AG04449 (cell line): ENCODE data around the gene OR9A4.

Experiments
- CTCF ChIA-PET: fragments of 350-600 bp; formaldehyde crosslinking; extraction: SDS; loops from one replicate; lab custom pipeline; 2021; ENCODE audit warnings: antibody characterized with exemption; lab: Yijun Ruan, JAX
- POLR2A ChIA-PET: fragments of 400-600, 350-600 bp; formaldehyde crosslinking; extraction: SDS; loops from one replicate; lab custom pipeline; 2020; ENCODE audit warnings: antibody characterized with exemption, inconsistent platforms; lab: Yijun Ruan, JAX
- DNase-seq: peaks from one replicate; pipeline ENCODE4 v3.0.0-alpha.2; 2010; ENCODE audit warnings: low read depth, low spot score
- H3K4me3 ChIP-seq: 2 replicates; pipeline ENCODE4 v1.5.1; 2011; ENCODE audit warnings: low read depth, mild to moderate bottlenecking, control low read depth, low read length
- CTCF ChIP-seq: IDR thresholded peaks from one replicate; pipeline ENCODE4 v1.5.1; 2011; ENCODE audit warnings: mild to moderate bottlenecking, moderate library complexity, low read length, control low read depth, inconsistent platforms; ENCODE audit not compliant: insufficient read depth; ENCODE audit errors: missing control alignments

OR9A4 gene

GRCh38 chr7:141949911-141950310 lies 33.7 kb downstream of the OR9A4 start:
- POLR2A ChIA-PET, result no interaction called here
- H3K4me3 ChIP-seq, result no peak overlapping the region
- TF ChIP-seq CTCF, result no peak
- CTCF ChIA-PET, result no interaction called here
- DNase-seq, result no peak

- TF ChIP-seq CTCF, result no peak
- H3K4me3 ChIP-seq, result no peak overlapping the region
- ChIA-PET POLR2A (no interaction called here), CTCF (no interaction called here)
- no peak for DNase-seq
These were observed 34.6 kb downstream of the OR9A4 start for GRCh38 chr7:141950806-141951205.

GRCh38 chr7:141952461-141952860 lies 36.3 kb downstream of the OR9A4 start:
- no peak for TF ChIP-seq CTCF
- no peak overlapping the region for H3K4me3 ChIP-seq
- CTCF ChIA-PET, result no interaction called here
- DNase-seq, result no peak
- POLR2A ChIA-PET, result no interaction called here

- TF ChIP-seq CTCF, result no peak
- H3K4me3 ChIP-seq, result no peak overlapping the region
- CTCF ChIA-PET, result no interaction called here
- DNase-seq, result no peak
- POLR2A ChIA-PET, result no interaction called here
These were observed 38.1 kb downstream of the OR9A4 start for GRCh38 chr7:141954334-141954733.

GRCh38 chr7:141956084-141956483 lies 39.9 kb downstream of the OR9A4 start:
- POLR2A ChIA-PET, result no interaction called here
- no peak for TF ChIP-seq CTCF
- CTCF ChIA-PET, result no interaction called here
- no peak for DNase-seq
- no peak overlapping the region for H3K4me3 ChIP-seq

GRCh38 chr7:141960687-141961422 lies 44.7 kb downstream of the OR9A4 start:
- POLR2A ChIA-PET, result no interaction called here
- no peak for TF ChIP-seq CTCF
- CTCF ChIA-PET, result no interaction called here
- no peak for DNase-seq
- no peak overlapping the region for H3K4me3 ChIP-seq
